MG63 (cell line): ENCODE results near the gene EID2B. TPM values are rescaled to one million over a fixed set of nuclear protein-coding genes. Genes with fewer than 3 reads are reported as not detected.

ENCODE experiments used
- DNase-seq: peaks from one replicate; pipeline ENCODE4 v3.0.0-alpha.2; 2020
- H3K27me3 ChIP-seq: fragments of 250-450 bp; sonication (Bioruptor Pico); 2 replicates; pipeline ENCODE4 v1.5.1; 2020; ENCODE audit warnings: mild to moderate bottlenecking, moderate library complexity
- H3K36me3 ChIP-seq: fragments of 250-450 bp; sonication (Bioruptor Pico); 2 replicates; pipeline ENCODE4 v1.5.1; 2020; ENCODE audit warnings: mild to moderate bottlenecking, moderate library complexity
- H3K4me3 ChIP-seq: fragments of 250-450 bp; sonication (Bioruptor Pico); 2 replicates; pipeline ENCODE4 v1.5.1; 2020; ENCODE audit warnings: mild to moderate bottlenecking, moderate library complexity
- H3K9me3 ChIP-seq: fragments of 250-450 bp; sonication (Bioruptor Pico); 2 replicates; pipeline ENCODE4 v1.5.1; 2020; ENCODE audit warnings: mild to moderate bottlenecking, moderate library complexity
- total RNA-seq: library from RNA; depleted of rRNA; stranded (reverse); fragments of >200 nt; shearing (Covaris generic); gene quantifications from 2 replicates; pipeline ENCODE4 v1.2.3, GENCODE V29; 2014; ENCODE audit warnings: low replicate concordance; rRNA removed

Gene EID2B, protein sequence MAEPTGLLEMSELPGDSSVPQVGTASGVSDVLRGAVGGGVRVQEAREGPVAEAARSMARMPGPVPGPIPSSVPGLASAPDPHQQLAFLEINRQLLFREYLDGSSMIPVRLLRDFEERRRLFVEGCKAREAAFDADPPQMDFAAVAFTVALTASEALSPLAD
- total RNA-seq: 4.0 and 5.5 TPM in 2 replicates

GRCh38 chr19:39532233-39533002, at the start of gene EID2B:
Gene EID2B (minus strand): TSS chr19:39532852. CDS start chr19:39532802, 50 bp downstream.
- H3K27me3 ChIP-seq: no peaks in the 10 kb centered on the region
- peak; percentile 90 for DNase-seq
- peaks cover 20% of the 10 kb centered on the region for H3K36me3 ChIP-seq
- H3K4me3 ChIP-seq: peak within 1 kb of the TSS; percentile 96
- H3K9me3 ChIP-seq: no peaks in the 10 kb centered on the region

- H3K36me3 ChIP-seq: no peaks in the 10 kb centered on the region
- DNase-seq: no peak
- H3K9me3 ChIP-seq: no peaks in the 10 kb centered on the region; the same call in 1 of the 2 replicates
- peaks cover 10% of the 10 kb centered on the region for H3K27me3 ChIP-seq
- no peak overlapping the region for H3K4me3 ChIP-seq
Observed at GRCh38 chr19:39582442-39582841, 49.8 kb upstream of the EID2B start.

DNA sequence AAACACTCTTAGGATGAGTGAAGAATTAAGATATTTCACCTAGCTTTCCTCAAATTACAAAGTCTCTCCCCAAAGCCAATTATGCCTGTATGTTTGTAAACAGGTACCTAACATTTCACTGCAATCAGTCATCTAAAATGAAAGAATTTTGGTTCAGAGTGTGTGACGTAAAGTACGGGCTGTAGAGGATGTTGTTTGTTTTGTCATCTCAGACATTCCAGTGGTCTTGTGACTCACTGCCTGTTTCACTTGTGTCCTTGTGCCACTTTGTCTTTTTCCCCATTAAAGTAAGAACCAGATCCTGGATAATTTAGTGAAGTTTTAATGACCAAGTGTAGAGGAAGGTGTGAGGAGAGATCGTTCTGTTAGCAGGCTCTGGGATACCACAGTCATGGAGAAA, 36.0 kb upstream of the EID2B start:
- Histone ChIP-seq H3K27me3 (peaks cover 6% of the 10 kb centered on the region; the same call in 1 of the 2 replicates), H3K36me3 (no peaks in the 10 kb centered on the region), H3K4me3 (no peak overlapping the region), H3K9me3 (no peaks in the 10 kb centered on the region; the same call in 1 of the 2 replicates)
- no peak for DNase-seq

GRCh38 chr19:39566064-39566463, 33.4 kb upstream of the EID2B start:
- DNase-seq: no peak
- no peak overlapping the region for H3K4me3 ChIP-seq
- no peaks in the 10 kb centered on the region for H3K36me3 ChIP-seq
- no peaks in the 10 kb centered on the region; the same call in 1 of the 2 replicates for H3K9me3 ChIP-seq
- H3K27me3 ChIP-seq: peaks cover 3% of the 10 kb centered on the region; the same call in 1 of the 2 replicates

DNA sequence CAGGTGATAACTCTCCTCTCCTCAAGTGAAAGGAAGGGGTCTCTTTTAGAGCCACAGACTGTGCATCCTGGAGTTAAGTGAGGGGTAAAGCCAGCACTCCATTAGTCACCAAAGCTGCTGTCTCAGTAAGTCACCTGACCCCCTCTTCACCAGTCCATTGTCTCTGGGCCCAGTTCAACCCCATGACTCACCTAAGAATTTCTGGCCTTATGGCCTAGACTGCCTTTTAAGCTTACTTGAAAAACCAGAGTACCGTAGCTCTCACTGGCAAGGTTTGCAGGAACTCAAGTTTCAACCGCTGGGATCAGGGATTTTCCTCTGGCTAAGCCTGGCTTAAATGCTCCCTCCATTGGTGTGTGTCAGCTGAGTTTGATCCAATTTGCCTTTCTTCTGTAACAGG, 30.8 kb upstream of the EID2B start:
- Histone ChIP-seq H3K36me3 (no peaks in the 10 kb centered on the region), H3K4me3 (no peak overlapping the region), H3K27me3 (peaks cover 3% of the 10 kb centered on the region; the same call in 1 of the 2 replicates), H3K9me3 (no peaks in the 10 kb centered on the region; the same call in 1 of the 2 replicates)
- peak; percentile 80 for DNase-seq

DNA sequence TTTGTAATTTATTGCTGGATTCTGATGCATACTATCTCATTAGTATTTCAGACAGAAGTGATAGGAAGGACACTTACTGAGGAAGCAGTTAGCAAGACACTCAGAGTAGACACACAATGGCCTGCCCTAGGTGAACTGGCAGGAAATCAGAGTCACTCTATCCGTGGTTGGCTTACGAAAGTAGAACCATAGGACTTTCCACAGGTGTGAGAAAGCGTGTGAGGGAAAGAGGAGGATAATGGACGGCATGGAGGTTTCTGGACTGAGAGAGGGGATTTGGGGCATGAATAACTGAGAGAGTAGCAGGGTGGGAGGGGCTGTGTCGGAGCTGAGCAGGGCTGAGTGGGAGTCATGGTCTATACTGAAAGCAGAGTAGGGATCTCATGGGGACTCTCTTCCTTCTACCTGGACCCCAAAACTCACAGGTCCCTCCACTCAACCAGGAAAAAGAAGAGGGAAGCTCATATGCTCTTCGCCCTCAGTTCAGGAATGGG, 26.0 kb upstream of the EID2B start:
- H3K27me3 ChIP-seq: peaks cover 4% of the 10 kb centered on the region; the same call in 1 of the 2 replicates
- no peaks in the 10 kb centered on the region for H3K36me3 ChIP-seq
- DNase-seq: no peak
- no peak overlapping the region for H3K4me3 ChIP-seq
- no peaks in the 10 kb centered on the region for H3K9me3 ChIP-seq

- Histone ChIP-seq H3K36me3 (no peaks in the 10 kb centered on the region), H3K4me3 (no peak overlapping the region), H3K27me3 (peaks cover 9% of the 10 kb centered on the region; the same call in 1 of the 2 replicates), H3K9me3 (no peaks in the 10 kb centered on the region)
- DNase-seq: no peak
Observed at GRCh38 chr19:39557811-39558623, 25.4 kb upstream of the EID2B start.

DNA sequence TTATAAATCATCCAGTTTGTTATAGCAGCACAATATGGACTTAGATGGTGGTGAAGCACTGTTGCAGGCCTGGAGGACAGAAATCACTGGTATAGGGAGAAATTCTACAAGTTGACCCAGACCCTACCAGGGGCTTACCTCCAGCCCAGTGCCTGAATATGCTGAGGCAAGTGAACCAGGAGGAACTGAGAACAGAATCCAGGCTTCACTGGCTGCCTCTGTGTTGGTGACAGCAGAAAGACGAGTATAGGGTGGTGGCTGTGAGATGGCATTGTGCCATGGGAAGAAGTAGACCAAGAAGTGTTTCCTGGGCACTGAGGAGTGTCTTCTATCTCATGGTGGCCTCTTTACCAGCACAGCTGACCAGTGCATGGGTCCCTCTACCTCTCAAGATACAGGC, 23.2 kb upstream of the EID2B start:
- Histone ChIP-seq H3K27me3 (peaks cover 15% of the 10 kb centered on the region), H3K36me3 (no peaks in the 10 kb centered on the region), H3K4me3 (no peak overlapping the region), H3K9me3 (no peaks in the 10 kb centered on the region)
- DNase-seq: no peak

DNA sequence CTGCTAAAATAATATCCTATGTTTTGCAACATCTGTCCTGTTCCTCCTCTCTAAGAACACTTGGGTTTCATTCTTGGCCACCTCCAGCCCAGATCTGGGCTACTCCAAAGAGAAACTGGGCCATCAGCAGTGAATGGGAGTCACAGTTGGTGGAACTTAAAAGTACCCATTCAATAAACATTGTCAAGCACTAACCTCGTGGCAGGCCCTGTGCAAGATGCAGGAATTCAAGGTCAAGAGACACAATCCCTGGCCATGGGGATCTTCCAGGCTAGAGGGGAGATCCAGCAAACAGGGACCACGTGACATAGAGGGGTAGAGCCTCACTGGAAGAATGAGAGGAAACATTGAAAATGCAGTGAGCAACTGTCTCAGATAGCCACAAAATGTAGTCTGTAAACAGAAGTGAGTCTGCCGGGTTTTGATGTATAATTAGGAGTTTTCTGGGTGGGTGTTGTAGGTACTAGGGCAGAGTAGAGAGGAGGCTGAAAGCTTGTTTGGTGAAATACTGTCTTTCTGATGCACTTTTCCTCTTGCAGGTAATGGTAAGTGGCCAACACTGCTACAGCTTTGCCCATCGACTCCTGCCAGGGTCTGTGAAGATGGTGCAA, 22.2 kb upstream of the EID2B start:
- no peaks in the 10 kb centered on the region for H3K9me3 ChIP-seq
- no peak for DNase-seq
- no peak overlapping the region for H3K4me3 ChIP-seq
- peaks cover 15% of the 10 kb centered on the region for H3K27me3 ChIP-seq
- no peaks in the 10 kb centered on the region for H3K36me3 ChIP-seq

- H3K9me3 ChIP-seq: no peaks in the 10 kb centered on the region
- no peaks in the 10 kb centered on the region for H3K36me3 ChIP-seq
- H3K4me3 ChIP-seq: no peak overlapping the region
- H3K27me3 ChIP-seq: peaks cover 15% of the 10 kb centered on the region
- DNase-seq: no peak
Observed at GRCh38 chr19:39553082-39553652, 20.5 kb upstream of the EID2B start.

DNA sequence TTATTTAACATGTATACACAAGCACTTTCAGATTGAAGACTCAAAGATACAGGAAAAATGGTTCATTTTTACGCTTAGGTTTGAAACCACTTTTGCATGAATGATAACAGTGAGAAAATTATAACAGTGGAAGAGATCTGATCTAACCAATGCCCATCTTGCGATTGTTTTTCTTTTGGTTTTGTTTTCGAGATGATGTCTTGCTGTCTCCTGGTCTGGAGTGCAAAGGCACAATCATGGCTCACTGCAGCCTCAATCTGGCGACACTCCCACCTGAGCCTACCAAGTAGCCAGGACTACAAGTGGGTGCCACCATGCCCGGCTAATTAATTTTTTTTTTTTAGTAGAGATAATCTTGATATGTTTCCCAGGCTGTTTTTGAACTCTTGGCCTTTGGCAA, 17.5 kb upstream of the EID2B start:
- no peak for DNase-seq
- H3K27me3 ChIP-seq: peaks cover 24% of the 10 kb centered on the region
- no peak overlapping the region for H3K4me3 ChIP-seq
- H3K9me3 ChIP-seq: no peaks in the 10 kb centered on the region
- H3K36me3 ChIP-seq: no peaks in the 10 kb centered on the region

- peaks cover 12% of the 10 kb centered on the region for H3K27me3 ChIP-seq
- DNase-seq: no peak
- no peaks in the 10 kb centered on the region for H3K36me3 ChIP-seq
Observed at GRCh38 chr19:39546599-39546998, 13.9 kb upstream of the EID2B start.

DNA sequence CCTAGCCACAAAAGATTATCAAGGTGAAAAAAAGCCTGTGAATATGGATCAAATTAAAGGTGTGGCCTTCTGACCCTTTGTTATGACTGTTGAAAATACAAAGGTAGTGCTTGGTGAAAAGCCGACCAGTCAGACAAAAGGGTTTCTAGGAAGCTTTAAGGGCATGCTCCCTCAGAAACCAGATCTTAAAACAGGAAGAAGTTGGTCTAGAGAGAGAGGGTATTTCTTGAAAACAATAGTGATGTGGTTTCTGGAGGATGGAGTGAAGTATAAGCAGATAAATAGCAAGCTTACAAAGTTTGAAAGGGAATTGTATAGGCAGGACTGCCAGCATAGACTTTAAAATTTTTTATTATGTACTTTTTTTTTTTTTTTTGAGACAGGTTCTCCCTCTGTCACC, 12.3 kb upstream of the EID2B start:
- Histone ChIP-seq H3K36me3 (no peaks in the 10 kb centered on the region), H3K27me3 (peaks cover 11% of the 10 kb centered on the region), H3K4me3 (no peak overlapping the region), H3K9me3 (no peaks in the 10 kb centered on the region)
- no peak for DNase-seq

More at GRCh38 chr19:39546599-39546998, 13.9 kb upstream of the EID2B start:
- Histone ChIP-seq H3K4me3 (no peak overlapping the region), H3K9me3 (no peaks in the 10 kb centered on the region)

- H3K9me3 ChIP-seq: no peaks in the 10 kb centered on the region
- peak; percentile 34 for DNase-seq
- H3K27me3 ChIP-seq: peaks cover 11% of the 10 kb centered on the region
- no peak overlapping the region for H3K4me3 ChIP-seq
- H3K36me3 ChIP-seq: no peaks in the 10 kb centered on the region
Observed at GRCh38 chr19:39544226-39544903, 11.7 kb upstream of the EID2B start.

- no peaks in the 10 kb centered on the region for H3K36me3 ChIP-seq
- no peaks in the 10 kb centered on the region for H3K9me3 ChIP-seq
- H3K4me3 ChIP-seq: no peak overlapping the region
- peaks cover 11% of the 10 kb centered on the region for H3K27me3 ChIP-seq
- no peak for DNase-seq
Observed at GRCh38 chr19:39543477-39543857, 10.8 kb upstream of the EID2B start.

- DNase-seq: no peak
- H3K27me3 ChIP-seq: peaks cover 10% of the 10 kb centered on the region
- H3K36me3 ChIP-seq: peaks cover 3% of the 10 kb centered on the region; the same call in 1 of the 2 replicates
- H3K9me3 ChIP-seq: no peaks in the 10 kb centered on the region
- no peak overlapping the region for H3K4me3 ChIP-seq
Observed at GRCh38 chr19:39542206-39542605, 9.6 kb upstream of the EID2B start.
